RPMI7951 (cell line): ENCODE measurements around the gene DRAXIN. TPM values are rescaled to one million over a fixed set of nuclear protein-coding genes. Genes with fewer than 3 reads are reported as not detected.
A peak's percentile ranks its signal among the peaks of the same experiment; 100 is the strongest.

ENCODE experiments used
- DNase-seq: peaks from one replicate; pipeline ENCODE4 v3.0.0-alpha.2; 2012; ENCODE audit warnings: low read depth
- total RNA-seq: library from RNA; depleted of rRNA; stranded (reverse); fragments of >200 nt; shearing (Covaris generic); gene quantifications from 2 replicates; pipeline ENCODE4 v1.2.3, GENCODE V29; 2014

DRAXIN gene
- total RNA-seq, 1 experiment from 2014 or later = under 0.01 TPM

DNA sequence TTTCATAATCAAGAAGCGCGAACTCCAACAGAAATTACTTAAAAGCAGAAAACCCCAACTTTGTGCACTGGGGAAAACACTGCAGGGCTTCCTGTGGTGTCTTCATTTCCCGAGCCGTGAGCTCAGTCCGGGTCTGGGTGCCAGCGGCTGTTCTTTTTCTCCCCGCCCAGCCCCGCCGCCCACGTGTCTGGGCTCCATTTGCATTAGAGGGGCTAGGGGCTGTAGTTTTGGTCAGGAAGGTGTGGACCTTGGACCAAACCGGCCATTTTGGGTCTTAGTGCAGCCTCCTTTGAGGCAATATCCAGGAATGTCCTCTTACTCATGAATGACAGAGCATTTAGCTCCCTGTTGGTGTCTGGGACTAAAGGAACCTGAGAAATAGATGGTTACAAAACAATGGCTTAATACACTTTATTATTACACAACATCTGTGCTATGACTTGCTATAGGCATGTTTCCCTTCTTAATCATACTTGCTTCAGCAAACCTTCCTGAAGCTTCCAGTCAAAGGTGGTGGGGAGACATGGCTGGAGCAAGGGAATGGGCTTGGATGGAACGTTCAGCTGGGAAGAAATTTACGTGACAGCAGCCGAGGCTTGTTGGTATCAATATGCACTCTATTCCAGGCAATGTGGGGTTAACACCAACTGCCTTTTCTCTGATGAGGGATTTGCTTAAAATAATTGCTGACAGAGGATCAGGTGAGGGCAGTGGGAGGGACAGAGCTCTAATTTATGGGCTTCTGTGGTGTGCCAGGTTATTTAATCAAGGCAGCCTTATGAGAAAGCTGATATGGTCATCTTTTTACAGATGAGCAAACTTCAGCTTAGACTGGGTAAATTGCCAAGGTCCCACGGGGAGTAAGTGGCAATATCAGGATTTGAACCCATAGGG lies 45.5 kb downstream of the DRAXIN start:
- peak; percentile 59 for DNase-seq

DNA sequence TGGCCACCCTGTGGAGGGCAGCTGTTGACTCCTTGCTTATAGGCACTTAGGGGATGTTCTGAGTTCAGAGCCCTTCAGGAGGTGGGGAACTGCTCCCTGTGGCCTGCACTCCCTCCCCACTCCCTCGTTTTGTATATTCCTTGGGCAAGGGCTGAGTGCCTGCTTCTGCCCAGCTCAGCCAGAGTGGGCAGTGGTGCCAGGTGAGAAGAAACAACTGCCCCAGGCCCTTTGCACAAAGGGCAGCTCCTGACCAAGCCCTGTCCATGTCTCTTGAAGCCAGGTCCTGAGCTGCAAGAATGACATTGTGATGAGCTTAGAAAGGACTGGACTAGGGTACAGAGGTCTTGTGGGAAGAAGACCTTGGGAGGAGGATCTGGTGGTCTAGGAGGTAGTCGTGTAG lies 46.6 kb downstream of the DRAXIN start:
- no peak for DNase-seq

GRCh38 chr1:11738783-11739182 lies 47.3 kb downstream of the DRAXIN start:
- DNase-seq = no peak

- DNase-seq = peak; percentile 57
Measured at GRCh38 chr1:11740258-11741192, 49.0 kb downstream of the DRAXIN start.

DNA sequence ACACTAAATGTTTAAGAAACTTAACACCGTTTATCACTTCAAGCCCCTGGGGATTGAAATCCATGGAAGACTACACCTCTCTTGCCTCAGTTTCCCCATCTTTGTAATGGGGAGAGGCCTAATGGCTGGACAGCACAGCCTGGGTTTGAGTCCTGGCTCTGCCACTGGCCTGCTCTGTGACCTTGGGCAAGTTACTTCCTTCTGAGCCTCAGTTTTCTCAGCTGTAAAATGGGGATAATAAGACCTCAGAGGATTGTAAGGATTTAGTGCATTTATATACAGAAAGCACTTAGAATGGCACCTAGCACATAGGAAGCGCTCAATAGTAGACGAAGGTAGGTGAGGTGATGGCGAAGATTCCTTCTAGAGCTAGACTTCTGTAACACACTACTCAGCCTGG lies 50.0 kb downstream of the DRAXIN start:
- no peak for DNase-seq

- DNase-seq = no peak
Measured at GRCh38 chr1:11741919-11742558, 50.5 kb downstream of the DRAXIN start.

GRCh38 chr1:11744287-11744686 lies 52.8 kb downstream of the DRAXIN start:
- DNase-seq = no peak

DNA sequence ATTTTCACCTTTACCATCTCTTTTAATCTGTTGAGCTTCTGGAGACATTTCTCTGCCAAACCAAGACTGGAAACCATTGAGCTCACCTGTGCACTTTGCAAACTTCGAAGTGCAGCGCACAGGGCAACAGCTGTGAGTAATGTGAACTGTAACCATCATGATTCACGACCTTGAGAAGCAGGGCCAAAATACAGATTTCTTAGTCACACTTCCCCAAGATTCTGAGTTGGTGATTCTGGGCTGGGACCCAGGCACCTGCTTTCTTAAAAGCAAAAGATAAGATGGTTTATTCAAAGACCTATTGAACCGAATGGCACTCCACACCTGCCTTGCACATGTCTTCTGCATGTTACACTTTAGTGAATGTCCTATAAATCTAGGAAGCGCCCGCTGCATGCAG lies 54.6 kb downstream of the DRAXIN start:
- no peak for DNase-seq

- no peak for DNase-seq
Measured at GRCh38 chr1:11746795-11747487, 55.4 kb downstream of the DRAXIN start.

DNA sequence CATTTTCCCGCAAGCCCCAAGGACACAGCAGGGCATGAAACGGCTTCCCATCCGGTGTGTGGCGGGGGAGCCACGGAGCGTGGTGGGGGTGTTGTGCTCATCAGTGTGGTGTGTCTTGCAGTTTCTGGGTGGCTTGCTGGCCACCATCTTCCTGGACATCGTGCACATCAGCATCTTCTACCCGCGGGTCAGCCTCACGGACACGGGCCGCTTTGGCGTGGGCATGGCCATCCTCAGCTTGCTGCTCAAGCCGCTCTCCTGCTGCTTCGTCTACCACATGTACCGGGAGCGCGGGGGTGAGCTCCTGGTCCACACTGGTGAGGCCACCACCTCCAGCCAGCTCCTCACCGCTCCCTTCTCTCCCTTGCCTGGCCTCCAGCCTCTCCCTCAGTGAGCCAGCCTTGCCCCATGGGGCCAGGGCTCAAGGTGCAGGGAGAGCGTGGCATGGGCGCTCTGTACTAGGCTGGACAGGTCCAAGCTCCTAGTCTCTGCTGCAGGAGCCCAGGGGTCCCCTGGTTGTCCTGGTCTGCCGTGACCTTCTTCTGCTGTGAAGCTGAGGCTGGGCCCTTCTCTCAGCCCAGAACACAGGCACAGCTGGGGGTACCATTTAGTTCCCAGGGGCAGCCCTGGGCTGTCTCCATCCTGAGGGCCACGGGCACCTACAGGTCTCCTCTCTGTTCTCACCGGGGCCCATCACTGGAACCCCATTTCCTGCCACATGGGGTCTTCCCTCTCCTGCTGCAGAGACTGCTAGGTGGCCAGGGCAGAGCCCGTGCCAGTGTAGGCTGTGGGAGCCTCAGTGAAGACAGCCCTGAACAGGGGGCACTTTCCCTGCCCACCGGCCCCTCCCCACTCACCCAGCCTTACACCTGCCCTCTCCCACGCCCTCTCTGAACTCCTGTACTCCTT lies 57.0 kb downstream of the DRAXIN start:
- no peak for DNase-seq

DNA sequence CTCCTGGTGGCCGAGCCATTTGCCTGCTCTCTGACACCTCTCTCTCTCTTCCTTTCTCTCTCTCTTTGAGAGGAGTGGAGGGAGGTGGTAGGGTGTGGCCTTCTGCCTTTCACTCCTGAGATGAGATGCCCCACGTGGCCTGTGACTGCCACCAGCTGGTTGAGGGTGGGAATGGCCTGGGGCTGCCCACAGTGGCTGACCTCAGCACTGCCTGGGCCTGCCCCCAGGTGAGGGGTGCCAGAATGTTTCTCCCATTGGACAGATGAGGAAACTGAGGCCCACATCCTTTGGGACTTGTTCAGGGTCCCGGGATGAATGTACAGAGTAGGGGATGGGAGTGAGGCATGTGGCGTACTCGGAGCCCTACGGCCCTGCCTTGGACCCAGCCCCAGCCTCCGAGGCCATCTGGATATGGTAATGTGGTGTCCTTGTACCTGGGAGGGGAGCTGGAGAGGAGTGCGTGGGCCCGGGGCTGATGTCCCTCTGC lies 57.7 kb downstream of the DRAXIN start:
- DNase-seq = peak; percentile 29

- DNase-seq = no peak
Measured at GRCh38 chr1:11749996-11750395, 58.5 kb downstream of the DRAXIN start.

GRCh38 chr1:11751087-11751486 lies 59.6 kb downstream of the DRAXIN start:
- no peak for DNase-seq

GRCh38 chr1:11752359-11753088 lies 61.0 kb downstream of the DRAXIN start:
- DNase-seq = no peak

GRCh38 chr1:11753555-11754208 lies 62.2 kb downstream of the DRAXIN start:
- DNase-seq = peak; percentile 11

DNA sequence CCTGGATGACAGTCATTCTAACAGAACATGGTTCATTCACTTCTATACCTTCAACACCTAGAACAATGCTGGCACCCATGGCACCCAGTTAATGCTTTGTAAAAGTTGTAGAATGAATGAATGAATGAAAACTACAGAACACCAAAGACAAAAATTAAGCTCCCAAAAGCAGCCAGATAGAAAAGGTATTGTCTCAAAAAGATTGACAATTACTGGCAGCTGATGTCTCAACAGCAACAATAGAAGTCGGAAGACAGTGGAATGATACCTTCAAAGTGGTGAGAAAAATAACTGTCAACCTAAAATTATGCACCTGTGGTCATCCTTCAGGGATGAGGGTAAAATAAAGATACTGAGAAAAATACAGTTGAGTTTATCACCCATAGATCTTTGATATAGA lies 65.5 kb downstream of the DRAXIN start:
- no peak for DNase-seq

DNA sequence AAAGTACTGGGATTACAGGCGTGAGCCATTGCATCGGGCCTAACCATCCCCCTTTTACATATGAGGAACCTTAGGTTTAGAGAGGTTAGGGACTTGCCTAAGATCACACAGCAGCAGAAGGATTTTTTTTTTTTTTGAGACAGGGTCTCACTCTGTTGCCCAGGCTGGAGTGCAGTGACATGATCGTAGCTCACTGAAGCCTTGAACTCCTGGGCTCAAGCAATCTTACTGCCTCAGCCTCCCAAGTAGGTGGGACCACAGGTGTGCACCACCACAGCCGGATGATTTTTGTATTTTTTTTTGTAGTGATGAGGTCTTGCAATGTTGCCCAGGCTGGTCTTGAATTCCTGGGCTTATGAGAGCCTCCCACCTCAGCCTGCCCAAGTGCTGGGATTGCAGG lies 68.3 kb downstream of the DRAXIN start:
- no peak for DNase-seq

DNA sequence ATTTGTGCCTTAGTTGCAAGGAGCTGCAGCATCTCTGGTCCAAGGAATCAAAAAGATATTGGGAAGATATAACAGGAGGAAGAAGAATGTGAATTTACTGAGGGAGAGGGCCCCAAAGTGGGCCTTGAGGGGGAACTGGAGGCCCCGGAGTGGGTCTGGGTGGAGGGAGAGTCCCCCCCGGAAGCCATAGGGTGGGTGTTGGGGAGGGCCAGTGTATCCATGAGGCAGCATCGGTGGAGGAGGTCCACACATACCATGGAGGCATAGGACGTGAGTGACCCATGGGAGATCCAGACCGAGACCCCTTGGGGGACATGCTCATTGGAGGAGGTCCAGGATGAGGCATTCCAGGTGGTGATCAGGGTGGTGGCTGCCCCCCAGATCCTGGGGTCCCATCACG lies 69.8 kb downstream of the DRAXIN start:
- DNase-seq = no peak

- no peak for DNase-seq
Measured at GRCh38 chr1:11761988-11762406, 70.5 kb downstream of the DRAXIN start, which contains the start of gene C1orf167. Gene C1orf167 (plus strand): TSS chr1:11762193. CDS start chr1:11764401, 2,208 bp downstream.
